Left kidney (tissue), 8 donors: Measurements from ENCODE around the gene SCN8A. TPM values are rescaled to one million over a fixed set of nuclear protein-coding genes. Genes with fewer than 3 reads are reported as not detected.
"Not testable (repeated sequence)": the region's sequence is repeated elsewhere in the genome, so short reads cannot be mapped to it uniquely, and the experiment has no call there.

Experiments used
- DNase-seq: peaks from one replicate; pipeline ENCODE4 v3.0.0-alpha.2; 2013
- long read RNA-seq, 8 donors: transcript quantifications; one replicate each; lab custom pipeline, GENCODE V29; 2026
- polyA plus RNA-seq: library from polyadenylated mRNA; unstranded; fragments of 120-200 nt; gene quantifications from one replicate; pipeline ENCODE4 v1.2.1, GENCODE V29; 2013; ENCODE audit not compliant: insufficient read length

Gene SCN8A
- polyA plus RNA-seq: 3.4 TPM
- long read RNA-seq, donor 1: 0 reads
- long read RNA-seq, donor 2: 0 reads
- long read RNA-seq, donor 3: 0 reads
- long read RNA-seq, donor 4: 0 reads
- long read RNA-seq, donor 5: 0 reads
- long read RNA-seq, donor 6: 0 reads
- long read RNA-seq, donor 7: 0 reads
- long read RNA-seq, donor 8: 0 reads

DNA sequence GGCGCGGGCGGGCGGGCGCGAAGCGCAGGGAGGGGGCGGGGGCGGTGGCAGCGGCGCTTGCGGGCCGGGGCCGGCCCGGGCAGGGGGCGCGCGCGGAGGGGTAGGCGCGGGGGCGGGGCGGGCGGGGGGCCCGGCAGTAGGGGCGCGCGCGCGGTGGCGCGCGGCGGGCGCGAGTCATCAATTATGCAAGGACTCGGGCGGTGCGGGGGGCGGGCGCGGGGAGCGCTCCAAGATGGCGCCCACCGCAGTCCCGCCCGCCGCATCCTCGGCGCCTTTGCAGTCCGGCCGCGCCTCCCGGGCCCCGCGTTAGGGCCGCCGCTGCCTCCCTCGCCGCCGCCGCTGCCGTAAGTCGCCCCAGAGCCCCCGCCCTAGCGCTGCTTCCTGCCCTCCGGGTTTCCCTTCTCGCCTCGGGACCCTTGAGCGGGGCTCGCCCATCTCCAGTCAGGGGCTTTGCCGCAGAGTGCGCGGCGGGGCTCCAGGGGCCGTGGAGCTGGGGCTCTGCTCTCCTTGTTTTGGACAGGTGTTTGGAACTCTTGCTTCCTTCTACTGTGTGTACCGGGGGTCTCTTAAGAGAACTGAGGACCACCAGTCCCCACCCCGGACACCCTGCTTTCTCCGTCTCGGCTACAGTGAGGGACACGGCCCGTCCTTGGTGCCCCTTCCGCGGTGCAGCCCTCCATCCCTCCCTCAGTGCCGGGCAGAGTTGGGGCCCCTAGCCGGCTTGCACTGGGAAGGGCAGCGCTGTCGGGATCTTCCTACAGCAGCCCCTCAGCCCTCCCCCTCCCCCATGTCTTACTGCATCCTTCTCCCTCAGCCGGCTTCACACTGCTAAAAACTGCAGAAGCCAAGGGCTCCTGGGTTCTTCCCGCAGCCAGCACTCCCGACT is at the start of gene SCN8A:
TSS of gene SCN8A (plus strand) at position 218 of the 886 bp plus-strand sequence. CDS start 71,585 bp downstream, outside the sequence.
- peak; percentile 47 for DNase-seq

DNA sequence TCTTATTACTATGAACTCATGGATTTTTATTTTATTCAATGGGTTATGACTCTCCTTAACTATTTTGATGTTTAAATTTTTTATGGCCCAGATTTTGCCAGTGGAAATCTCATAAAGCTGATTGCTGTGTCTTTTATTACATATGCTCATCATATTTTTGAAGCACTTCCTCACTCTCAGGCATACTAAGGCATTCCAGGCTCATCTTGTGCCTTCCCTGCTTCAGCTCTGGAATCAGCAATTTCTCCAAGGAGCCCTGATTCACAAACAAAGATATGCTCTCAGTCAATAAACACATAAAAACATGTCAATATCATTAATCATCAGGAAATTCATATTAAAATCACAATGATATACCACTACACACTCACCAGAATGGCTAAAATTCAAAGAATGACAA is 44.9 kb upstream of the SCN8A start:
- DNase-seq: no peak

DNA sequence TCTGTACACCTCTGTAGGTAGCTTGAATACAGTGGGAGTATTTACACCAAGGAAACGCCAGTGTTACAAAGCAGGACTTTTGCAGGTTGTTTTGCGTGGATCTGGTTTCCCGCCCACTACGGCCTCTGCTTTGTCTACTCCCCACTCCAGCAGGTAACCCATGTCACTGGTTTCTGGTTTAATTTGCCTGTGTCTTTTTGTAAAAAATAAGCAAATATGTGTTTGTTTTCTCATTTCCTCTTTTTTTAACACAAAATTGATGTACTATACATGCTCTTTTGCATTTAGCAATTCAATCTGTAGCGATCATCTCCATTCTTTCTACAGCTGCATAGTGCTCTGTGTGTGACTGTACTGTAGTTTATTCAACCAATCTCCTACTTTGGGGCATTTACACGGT is 43.4 kb upstream of the SCN8A start:
- DNase-seq: no peak

DNA sequence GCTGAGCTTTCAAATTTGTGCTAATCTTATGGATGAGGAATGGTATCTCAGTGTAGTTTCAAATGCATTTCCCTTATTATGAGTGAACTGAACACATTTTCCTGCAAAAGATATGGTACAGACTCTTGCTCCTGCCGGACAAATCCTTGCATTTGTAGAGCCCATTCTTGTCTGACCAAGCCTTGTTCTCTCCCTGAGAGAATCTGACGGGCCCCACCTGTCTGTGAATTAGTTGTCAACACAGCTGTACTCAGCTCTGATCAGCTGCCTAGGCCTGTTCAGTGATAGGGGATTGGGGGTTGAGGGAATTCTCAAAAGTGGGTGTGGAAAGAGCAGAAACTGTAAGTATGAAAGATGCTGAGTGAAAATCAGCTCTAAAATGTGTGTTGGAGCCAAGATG is 42.8 kb upstream of the SCN8A start:
- DNase-seq: no peak

DNA sequence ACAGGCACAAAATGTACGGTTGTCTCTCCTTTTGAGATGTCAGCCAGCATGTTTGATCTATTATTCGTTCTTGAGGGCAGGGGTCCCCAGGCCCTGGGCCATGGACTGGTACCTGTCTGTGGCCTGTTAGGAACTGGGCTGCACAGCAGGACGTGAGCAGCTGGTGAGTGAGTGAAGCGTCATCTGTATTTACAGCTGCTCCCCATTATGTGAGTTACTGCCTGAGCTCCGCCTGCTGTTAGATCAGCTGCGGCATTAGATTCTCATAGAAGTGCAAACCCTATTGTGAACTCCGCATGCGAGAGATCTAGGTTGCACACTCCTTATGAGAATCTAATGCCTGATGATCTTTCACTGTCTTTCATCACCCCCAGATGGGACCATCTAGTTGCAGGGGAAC is 41.4 kb upstream of the SCN8A start:
- DNase-seq: no peak

DNA sequence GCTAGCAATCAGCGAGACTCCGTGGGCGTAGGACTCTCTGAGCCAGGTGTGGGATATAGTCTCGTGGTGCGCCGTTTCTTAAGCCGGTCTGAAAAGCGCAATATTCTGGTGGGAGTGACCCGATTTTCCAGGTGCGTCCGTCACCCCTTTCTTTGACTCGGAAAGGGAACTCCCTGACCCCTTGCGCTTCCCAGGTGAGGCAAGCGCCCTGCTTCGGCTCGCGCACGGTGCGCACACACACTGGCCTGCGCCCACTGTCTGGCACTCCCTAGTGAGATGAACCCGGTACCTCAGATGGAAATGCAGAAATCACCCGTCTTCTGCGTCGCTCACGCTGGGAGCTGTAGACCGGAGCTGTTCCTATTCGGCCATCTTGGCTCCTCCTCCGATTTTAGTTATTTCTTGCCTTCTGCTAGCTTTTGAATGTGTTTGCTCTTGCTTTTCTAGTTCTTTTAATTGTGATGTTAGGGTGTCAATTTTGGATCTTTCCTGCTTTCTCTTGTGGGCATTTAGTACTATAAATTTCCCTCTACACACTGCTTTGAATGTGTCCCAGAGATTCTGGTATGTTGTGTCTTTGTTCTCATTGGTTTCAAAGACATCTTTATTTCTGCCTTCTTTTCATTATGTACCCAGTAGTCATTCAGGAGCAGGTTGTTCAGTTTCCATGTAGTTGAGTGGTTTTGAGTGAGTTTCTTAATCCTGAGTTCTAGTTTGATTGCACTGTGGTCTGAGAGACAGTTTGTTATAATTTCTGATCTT is 22.6 kb upstream of the SCN8A start:
- not testable (repeated sequence) for DNase-seq

DNA sequence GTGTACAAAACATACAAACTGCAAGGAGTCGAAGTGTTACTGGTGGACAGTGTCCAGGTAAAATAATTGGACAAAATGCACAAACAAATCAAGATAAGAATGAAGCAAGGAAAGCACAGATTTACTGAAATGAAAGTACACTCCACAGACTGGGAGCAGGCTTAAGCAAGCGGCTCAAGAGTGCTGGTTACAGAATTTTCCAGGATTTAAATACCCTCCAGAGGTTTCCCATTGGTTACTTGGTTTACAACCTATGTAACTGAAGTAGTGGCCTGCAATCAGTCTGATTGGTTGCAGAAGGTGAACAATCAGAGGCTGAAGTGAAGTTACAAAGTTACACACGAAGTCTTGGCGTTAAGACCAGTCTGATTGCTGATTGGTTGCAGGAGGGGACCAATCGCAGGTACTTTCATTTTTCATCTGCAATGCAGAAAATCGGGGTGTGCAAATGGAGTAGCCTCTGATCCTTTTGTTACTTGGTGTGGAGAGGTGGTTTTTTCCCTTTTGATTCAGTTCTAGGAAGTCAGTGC is 11.6 kb upstream of the SCN8A start:
- DNase-seq: no peak

DNA sequence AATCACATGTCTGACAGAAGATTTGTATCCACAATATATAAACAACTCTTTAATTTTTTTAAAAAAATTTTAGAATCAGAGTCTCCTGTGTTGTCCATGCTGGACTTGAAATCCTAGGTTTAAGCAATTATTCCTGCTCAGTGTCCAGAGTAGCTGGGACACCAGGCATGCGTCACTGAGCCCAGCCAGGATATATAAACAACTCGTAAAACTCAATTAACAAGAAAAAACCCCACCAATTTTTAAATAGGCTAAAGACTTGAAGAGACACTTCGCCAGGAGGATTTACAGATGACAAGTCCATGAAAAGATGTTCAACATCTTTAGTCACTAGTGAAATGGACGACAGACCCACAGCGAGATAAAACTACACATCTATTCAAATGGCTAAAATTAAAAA is 2.0 kb upstream of the SCN8A start:
- DNase-seq: no peak

DNA sequence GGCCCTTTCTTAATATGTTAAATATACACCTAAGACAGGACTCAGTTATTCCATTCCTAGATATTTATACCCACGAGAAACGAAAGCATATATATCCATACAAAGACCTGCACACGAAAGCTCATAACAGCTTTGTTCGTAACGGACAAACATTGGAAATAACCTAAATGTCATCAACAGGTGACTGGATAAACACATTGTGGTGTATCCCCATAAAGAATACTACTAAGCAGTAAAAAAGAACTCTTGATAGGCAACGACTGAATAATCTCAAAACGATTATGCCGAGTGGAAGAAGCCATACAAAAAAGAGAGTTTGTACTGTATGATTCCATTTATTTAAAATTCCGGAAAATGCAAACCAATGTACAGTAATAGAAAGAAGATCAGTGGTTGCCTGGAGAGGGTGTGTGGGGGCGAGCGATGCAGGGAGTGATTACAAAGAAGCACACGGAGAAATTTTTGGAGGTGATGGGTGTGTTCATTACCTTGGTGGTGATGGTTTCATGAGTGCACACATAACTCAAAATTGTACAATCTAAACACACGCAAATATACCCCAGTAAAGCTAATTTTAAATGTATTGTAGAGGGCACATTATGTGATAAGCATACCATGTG is 1.4 kb upstream of the SCN8A start:
- DNase-seq: no peak

DNA sequence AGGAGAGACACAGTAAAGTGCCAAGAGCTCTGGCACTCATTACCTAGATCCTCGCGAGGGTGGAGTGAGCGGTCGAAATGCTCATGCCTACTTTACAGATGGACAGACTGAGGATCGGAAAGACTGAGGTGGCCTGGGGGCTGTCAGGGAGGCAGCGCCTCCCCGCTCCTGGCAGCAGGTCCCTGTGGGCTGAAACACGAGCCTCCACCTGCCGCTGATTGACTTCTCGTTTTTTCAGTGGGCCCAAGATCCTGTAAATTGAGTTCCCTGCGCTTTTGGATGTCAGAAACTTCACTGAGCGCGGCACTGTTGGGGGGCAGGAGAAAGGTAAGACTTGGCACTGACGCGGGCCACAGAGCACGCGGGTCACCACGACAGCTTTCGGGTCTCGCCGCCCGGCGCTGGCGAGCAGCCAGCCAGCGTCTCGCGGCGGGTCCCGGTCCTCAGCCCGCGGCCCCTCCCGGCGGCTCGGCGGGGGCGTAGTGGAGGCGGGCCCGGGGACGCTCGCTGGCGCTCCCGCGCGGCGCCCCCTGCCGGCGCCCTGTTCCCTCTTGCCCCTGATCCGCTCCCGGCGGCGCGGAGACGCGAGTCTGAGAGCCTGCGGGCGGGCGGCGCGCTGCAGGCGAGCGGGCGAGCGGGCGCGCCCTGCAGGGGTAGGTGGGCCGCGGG is 552 bp upstream of the SCN8A start:
- peak; percentile 80 for DNase-seq

DNA sequence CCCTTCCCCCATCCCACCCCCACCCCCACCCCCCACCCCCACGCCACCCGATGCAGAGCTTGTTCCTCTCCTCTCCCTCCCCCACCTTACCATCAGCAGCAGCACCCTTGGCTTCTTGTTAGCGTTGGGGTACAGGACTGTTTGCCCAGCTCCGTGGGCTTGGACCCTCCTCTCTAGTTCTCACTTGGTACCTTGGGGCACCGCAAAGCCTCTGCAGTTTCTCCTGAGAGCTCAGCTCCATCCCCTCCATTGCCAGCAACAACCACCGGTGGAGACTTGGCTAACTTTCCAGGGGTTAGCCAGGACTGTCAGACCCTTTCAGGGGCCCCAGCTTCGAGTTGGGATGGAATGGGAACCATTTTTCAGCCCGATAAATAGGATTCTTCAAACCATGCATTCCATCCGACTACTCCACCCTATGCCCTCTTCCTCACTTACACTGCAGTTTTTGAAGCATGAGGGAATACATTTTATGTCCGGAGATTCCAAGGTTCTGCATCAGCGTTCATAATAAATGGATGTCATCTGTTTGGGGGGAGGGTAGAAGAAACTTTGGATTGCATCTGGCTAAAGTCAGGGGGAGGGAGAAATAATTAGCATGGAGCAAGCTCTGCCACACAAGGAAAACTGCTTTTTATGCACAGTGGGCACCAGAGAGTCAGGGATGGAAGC is 1.1 kb downstream of the SCN8A start:
- no peak for DNase-seq

DNA sequence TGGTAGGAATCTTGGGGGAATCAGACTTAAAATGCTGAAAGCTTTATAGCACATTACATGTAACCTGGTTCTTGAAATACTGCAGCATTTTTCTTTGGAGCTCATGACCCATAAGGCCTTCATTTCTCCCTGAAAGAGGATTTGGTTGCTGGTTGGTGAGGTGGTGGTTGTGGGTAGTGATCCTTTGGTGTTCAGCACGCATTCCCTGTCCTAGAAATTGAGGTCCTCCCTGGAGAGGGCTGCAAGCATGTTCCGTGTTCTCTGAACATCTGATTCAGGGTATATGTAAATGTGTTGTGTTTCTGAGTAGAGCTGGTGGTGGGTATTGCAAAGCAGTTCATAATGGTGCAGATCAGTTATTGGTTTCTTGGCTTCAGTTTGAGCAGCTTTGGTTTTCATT is 2.0 kb downstream of the SCN8A start:
- no peak for DNase-seq

DNA sequence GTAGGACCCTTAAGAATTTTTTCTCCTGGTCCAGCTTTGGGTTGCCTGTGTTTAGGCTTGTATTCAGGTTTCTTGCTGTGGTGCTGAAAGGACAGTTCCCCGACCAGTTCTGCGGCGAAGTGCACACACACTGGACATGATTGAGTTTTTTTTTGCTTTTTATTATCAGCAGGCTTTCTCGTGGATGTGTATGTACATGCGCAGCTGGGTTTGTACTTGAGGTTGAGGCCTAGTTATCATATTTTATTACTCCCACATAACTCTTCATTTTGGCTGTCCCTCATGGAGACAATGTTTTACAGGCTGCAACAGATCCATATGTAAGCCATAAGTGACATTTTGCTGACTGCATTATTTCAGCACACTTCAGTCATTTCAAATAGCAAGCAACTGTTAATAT is 2.5 kb downstream of the SCN8A start:
- DNase-seq: peak; percentile 61

DNA sequence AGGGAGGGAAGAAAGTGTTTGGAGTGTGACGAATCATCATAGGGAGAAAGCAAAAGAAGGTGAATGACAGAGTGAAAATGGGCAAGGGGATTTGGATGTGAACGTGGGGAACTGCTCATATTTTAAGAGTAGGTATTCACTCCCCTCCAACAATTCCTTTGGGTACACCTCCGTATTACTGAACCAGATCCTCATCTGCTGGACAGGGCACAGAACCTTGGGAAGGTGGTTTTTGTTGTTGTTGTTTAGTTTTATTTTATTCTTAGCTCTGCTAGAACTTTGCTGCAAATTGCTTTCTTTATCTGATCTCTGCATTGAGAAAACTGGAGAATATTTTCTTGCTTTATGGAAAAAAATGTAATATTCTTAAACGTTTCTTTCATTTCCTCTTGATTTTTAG is 7.1 kb downstream of the SCN8A start:
- no peak for DNase-seq

DNA sequence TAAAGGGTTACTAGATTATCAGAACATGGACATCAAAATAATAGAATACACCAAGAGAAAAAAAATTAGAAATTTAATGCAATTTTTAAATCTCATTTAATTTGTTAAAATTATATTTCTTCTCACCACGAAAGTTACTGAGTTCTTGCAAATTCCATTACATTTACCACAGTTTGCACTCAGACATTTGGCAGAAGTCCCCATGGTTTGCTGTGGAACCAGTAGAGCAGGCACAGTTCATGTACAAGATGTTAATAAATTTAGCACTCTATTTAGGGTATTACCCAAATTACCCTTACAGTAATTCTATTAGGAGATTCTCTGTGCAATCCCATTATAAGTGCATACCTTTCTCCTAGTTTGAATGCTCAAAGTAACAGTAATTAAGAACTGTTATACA is 9.7 kb downstream of the SCN8A start:
- DNase-seq: no peak

DNA sequence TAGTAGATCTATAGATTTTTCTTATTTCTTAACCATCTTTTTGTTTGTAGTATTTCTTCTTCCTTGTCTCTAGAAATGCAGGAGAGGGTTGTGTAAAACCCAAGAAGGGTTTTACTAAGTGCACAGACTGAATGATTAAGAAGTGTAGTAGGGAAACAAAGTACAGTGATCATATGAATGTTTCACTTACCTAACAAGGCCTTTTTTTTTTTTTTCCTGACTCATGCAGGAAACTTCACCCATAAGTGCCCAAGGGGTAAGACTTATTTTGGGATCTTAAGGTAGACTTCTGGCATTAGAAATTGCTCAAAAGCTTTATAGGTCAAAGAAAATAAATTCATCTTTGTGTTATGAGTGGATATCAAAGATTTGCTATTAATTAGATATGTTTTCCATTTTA is 10.2 kb downstream of the SCN8A start:
- no peak for DNase-seq

DNA sequence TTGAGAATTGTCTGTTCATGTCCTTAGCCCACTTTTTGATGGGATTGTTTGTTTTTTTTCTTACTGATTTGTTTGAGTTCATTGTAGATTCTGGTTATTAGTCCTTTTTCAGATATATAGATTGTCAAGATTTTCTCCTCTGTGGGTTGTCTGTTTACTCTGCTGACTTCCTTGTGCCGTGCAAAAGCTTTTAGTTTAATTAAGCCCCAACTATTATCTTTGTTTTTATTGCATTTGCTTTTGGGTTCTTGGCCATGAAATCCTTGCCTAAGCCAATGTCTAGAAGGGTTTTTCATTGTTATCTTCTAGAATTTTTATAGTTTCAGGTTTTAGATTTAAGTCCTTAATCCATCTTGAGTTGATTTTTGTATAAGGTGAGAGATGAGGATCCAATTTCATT is 14.9 kb downstream of the SCN8A start:
- not testable (repeated sequence) for DNase-seq

DNA sequence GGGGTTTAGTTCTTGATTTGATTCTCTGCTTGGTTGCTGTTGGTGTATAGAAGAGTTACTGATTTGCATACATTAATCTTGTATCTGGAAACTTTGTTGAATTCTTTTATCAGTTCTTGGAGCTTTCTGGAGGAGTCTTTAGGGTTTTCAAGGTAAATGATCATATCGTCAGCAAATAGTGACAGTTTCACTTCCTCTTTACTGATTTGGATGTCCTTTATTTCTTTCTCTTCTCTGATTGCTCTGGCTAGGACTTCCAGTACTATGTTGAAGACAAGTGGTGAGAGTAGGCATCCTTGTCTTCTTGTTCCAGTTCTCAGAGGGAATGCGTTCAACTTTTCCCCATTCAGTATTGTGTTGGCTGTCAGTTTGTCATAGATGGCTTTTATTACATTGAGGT is 16.2 kb downstream of the SCN8A start:
- not testable (repeated sequence) for DNase-seq

DNA sequence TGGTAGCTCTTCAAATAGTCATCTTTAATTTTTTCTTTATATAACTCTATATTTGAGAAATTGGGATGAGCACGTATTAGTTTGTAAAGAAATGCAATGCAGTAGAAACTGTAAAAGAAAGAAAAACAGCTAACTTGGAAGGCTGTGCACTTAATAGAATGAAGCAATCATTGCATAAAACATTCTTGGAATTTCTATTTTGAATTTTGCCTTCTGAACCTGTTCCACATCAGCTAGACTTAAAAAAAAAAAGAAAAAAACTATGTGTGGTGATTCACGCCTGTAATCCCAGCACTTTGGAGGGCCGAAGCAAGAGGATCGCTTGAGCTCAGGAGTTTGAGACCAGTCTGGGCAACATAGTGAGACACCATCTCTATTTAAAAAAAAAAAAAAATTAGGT is 29.4 kb downstream of the SCN8A start:
- no peak for DNase-seq

DNA sequence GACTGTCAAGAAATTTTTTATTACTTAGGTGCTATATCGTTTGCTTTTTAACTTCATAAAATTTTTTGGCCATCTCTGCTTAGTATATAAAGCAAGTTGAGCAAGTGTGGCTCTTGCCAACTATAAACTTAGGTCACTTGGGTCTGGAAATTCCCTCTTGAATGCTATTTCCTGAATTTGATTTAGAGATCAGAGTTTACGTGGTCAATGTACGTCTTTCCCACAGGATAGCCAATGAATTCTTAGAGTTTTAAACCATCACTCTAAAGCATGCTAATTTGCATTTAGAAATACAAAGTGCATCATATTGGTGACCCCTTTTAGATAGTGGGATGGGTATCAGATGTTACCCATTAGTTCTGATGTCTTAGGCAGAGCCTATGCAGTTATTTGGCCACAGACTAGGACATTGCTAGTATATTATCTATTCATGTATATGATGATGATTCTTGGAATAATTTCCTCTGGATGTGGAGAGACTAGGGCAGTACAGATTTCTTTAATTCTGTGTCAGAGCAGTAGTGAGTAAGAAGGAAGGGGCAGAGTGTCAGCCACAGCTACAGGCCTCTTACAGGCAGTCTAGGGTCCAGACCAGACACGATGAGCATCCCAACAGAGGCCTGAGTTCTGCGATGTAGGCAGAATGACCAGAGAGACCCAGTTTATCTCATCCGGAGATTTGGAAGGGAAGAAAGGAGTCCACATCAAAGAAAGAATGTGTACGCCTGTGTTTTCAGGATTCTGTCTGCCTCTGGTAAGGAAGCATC is 30.3 kb downstream of the SCN8A start:
- no peak for DNase-seq
